HG03432 (cell line): ENCODE data around the gene ADGRB2.

Source experiments
- ATAC-seq: cut with Tn5 transposase; IDR thresholded peaks from one replicate; pipeline ENCODE4 v1.9.1; 2021; ENCODE audit warnings: mild to moderate bottlenecking, moderate library complexity; ENCODE audit not compliant: unreplicated experiment

ADGRB2 gene

DNA sequence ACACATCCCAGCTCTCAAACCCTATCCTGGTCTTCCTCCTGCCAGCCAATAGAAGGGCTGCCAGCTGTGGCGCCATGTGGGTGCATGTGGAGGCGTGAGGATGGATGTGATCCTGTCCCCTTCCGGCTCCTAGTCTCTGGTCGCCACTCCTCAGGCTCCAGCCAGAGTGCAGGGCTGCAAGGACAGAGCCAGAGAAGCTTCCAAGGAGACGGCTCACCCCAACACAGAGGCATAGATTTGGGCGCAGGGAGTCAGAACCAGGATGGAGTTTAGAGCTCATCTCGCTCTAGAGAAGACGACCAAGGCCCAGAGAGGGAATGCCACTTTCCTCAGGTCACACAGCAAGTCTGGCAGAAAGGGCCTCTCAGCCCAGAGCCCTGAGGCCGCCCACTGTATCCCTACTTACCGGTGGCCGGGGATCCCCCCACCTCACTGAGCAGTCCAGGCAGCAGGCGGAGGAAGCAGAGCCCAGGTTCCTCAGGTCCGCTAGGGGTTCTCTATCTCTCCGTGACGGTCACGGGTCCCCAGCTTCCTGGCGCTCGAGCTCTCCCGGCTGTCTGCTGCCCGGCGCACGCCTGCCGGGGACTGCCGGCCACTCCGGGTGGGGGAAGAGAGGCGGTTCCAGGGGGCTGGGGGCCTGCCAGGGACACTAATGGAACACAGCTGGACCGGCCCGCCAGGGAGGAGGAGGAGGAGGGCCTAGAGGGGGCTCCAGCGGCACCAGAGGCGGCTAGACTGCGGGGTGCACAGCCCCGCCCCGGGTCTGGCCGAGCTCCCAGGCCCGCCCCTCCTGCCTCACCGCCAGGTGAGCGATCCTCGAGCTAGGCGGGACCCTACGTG lies 60.5 kb downstream of the ADGRB2 start, which contains the start of gene COL16A1:
Gene COL16A1, minus strand, starts transcription at position 587 of the 840 bp plus-strand sequence. CDS start 1,824 bp downstream, outside the sequence.
- no peak for ATAC-seq

DNA sequence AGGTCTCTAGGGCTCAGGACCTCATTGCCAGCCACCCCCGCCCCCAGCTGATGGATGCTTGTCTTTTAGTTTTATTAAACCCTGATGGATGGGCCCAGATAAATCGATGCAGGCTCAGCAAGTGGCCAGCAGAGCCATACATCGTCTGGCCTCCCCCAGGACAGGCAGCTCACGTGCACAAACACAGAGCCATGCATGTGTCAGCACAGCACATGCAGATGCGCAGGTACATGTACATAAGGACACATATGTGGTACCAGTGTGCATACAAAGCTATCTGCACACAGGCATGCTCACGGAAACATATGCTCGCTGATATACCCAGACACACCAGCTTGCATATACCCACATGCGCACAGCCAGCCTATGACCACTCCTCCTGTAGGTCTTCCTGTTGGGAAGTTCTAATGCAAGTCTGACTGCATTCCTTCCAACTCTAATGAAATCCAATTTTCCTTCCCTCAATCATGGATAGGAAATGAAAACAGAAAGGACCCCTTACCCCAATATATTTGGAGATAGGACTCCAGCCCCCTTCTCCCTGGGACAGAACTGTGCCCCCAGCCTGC lies 61.2 kb downstream of the ADGRB2 start:
- no peak for ATAC-seq

DNA sequence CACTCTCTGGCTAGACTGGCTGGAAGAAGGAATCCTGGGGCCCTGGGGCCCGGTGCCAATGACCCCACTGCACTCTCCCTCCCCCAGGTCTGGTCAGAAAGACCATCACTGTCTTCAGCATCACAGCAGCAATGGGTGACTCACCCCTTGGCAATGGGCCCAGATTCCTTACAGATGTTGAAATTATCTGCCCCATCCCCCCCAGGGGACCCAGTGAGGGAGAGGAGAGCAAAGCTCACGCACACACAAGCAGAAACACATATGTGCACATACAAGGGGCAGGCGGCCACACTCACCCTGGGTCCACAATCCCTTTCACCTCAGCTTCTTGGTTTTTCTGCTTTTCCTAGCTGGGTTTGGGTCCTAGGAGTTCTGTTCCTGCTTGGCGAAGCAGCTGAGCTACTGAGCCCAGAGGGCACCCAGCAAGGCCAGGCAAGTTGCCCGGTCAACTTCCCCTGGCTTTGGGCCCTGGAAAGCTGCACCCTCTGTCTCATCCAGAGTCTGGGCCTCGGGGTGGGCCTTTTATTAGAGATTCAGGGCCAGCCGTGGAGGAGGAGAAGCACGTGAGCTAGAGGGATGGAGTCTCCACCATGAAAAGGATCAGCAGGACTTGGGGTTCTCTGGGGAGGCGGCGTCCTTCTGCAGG lies 62.9 kb downstream of the ADGRB2 start:
- no peak for ATAC-seq

DNA sequence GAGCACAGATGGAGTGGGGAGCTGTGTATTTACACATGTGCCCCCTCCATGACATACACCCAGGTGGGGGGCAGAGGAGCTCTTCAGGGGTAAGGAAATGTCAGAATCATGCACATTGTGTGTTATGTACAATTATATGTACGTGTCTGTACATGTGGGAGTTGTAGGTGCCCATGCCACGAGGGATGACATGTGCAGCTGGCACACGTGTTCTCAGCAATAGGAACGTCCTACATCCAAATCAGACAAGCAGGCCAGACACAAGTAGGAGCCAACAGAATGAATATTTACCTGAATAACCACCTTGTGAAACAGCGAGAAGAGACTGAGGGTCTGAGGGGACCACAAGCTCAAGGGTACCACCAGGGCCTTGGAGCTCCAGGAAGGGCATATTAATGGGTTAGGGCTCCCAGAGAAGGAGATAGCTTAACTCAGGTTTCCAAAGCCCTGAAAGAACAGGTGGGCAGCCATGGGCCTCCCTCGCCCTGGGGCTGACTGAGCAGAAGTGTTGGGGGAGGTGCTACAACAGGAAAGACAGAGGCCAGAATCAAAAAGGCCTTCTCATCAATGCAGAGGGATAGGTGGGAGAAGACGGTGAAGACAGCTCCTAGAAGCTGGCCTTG lies 63.6 kb downstream of the ADGRB2 start:
- ATAC-seq: no peak

DNA sequence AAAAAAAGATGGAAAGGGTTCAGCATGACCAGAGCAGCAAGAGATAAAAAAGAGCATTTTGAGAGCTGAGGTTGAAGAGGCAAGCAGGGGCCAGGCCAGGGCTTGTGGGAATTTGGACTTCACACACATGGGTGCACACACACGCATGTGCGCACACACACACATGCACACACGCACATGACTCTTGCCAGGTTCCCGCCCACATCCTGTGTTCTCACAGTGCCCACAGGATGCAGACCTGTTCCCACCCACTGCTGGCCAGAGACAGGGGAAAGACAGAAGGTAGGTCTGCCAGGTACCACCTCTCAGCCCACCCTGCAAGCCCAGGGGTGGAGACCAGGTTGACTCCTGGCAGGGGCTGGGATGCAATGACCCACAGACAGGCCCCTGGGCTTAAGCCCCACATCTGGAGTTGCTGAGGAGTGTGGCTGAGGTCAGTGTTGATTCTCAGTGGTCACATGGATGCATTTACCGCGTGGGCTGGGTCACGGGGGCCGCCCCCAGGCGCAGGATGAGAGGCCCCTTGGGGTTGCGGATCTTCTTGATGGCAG lies 64.7 kb downstream of the ADGRB2 start:
- ATAC-seq: no peak

DNA sequence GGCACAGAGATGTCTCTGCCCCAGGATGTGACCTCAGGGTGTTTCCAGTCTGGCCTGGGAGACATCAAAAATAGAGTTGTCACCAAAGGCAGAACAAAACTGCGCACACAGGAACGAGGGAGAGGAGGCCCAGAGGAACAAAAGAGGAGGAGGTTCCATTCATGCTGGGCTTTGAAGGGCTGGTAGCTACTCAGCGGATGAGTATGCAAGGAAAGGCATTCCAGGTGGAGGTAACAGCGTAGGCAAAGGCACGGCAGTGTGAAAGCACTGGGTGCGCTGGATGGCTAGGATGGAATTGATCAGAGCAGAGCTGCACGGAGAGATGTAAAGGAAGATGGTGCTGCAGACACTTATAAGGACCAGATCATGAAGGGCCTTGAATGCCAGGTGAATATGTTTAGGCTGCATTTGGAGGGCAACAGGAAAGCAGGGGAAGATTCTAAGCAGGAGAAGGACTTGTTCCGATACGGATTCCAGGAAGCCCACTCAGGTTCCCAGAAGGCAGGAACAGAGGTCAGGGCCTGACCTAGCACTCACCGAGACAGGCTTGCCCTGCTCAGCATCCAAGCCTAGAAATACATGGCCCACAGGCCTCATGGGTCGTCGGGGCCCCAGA lies 66.7 kb downstream of the ADGRB2 start:
- no peak for ATAC-seq

DNA sequence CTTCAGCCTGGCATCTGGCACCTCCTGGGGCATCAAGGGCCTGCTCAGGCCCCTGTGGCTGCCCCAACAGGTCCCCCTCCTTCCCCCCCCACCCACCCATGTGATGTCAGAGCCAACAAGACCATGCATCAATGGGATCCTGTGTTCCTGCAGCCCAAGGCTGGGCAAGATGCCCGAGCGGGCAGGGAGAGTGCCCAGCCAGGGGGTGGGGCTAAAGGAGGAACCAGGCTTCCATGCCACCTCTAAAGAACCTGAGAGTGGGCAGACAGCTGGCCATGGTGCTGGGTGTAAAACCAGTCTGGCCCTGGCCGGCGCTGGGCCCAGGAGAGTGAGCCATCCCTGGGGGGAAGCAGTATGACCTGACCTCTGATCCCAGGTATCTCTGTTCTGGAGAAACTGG lies 67.9 kb downstream of the ADGRB2 start:
- no peak for ATAC-seq

DNA sequence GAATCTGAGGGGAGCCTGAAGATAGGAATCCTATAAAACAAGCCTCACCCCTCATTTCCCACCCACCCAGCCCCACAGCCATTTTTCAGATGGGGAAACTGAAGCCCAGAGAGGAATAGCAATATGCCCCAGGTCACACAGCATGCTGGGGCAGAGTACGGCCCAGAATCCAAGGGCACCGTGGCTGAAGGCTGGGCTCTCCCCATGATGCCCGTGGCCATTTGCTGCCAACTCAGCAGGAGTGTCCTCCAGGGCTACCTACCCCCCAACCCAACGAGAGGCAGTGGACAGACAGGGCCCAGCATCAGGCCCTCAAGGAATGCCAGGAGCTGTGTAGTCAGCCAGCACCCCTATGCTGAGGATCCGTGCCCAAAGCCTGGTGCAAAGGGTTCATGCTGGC lies 68.8 kb downstream of the ADGRB2 start:
- no peak for ATAC-seq

DNA sequence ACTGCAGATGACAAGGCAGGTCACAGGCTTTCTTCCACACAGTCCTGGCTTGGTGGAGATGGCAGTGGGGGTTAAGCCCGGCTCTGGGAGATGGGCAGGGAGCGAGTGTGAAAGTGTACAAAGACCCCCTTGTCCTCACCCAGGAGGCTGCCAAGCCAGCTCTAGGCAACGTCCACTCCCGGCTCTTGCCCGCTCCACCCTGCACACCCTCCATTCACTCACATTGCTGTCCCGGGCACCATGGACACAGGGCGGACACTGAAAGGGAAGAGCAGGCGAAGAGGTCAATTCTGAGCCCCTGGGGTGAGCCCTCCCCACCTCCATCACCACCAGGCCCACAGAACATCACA lies 69.2 kb downstream of the ADGRB2 start:
- ATAC-seq: no peak

DNA sequence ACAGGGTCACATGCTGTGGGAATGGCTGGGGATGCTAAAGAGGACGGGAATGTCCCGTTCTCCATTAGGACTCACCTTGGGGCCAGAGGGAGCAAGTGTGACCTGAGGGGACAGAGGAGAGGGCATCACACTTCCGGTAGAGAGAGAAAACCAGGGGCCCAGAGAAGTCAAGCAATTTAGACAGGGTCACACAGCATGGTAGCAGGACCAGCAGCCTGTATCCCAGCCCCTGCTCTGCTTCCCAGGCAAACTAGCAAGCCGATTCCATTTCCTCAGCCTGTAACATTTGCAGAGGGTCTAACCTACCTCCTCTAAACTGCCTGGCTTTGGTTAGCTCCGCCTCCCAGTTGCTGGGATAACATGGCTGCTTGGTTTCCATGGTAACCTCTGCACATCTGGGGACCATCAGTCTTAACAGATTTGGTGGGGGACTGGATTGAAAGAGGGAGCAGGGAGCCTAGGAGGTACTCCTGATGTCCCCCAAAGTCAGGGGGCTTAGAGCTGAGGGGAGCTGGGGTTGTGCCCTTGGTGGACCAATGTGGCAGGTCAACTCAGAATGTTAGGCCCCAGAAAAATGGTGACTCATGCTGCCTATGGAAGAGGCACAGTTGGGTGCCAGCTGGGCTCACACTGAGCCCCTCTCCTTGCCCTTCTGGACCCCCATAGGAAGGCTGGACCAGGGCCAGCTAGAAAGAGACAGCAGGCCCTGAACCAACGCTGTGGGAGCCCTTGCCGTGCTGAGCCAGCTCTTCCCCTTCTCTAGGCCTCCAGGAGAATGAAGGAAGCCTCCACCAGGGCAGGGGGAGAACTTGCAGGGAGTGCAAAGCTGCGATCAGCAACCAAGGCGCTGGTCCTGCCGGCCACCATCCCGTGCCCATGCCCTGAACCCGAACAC lies 69.8 kb downstream of the ADGRB2 start:
- no peak for ATAC-seq

DNA sequence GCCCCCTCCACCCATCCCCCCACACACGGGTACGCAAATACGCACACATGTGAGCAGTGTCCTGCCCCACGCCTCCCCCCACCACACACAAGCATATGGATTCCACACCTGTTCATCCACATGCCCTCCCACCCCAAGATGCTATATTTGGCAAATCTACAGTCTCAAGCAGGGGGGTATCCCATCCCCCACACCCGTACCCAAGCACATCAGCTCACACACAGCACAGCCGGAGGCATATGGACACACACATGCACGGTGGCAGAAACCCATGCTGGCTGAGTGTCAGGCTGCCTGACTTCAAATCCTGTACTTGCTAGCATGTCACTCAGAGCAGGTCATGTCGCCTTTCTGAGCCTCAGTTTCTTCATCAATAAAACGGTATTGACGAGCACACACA lies 70.9 kb downstream of the ADGRB2 start:
- no peak for ATAC-seq

DNA sequence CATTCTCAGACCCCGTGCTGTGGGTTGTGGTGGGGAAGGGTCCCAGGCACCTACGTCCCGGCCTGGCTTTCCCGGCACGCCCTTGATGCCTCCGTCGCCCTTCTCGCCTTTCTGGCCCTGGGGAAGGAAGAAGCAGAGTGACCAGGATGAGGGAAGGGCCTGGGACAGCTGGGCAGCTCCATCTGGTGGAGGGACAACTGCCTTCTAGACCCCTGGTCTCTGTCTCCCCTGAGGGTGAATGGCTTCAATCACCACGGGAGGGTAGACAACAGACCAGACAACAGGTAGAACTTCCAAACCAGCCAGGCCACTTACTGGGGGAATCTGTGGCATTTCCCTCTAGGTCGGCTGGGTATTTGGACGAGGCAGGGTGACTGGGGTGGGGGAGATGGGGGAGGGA lies 72.2 kb downstream of the ADGRB2 start:
- ATAC-seq: no peak

DNA sequence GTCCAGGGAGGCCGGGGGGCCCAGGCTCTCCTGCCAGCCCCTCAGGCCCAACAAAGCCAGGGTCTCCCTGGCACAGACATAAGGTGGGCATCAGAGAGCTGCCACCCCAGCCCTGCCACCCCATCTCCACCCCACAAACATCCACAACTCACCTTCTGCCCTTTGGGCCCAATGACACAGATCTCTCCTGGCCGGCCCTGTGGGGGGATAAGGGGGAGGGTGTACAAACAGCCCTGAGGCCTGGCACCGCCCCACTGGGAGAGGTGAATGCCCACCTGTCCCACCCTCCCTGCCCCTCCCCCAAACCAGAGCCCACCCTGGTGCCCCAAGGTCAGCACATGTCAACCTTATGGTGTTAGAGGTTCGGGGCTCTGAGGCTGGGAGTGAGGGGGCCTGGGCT lies 72.7 kb downstream of the ADGRB2 start:
- no peak for ATAC-seq

DNA sequence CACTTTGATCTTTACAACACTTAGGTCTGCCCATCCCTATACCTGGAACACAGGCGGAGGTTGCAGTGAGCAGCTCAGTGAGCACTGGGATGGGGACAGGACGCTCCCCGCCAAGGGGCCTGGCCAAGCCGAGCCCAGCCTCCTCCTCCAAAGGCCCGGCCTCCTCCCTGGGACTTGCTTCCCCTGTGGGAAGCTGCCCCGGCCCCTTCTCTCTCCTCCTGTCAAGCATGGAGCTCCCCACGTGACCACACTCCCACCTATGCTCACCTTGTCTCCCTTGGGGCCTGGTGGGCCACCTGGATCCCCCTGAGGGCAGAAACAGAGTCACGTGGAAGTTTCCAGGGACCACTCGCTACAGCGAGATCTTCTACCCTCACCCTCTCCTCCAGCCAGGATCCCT lies 73.2 kb downstream of the ADGRB2 start:
- no peak for ATAC-seq

DNA sequence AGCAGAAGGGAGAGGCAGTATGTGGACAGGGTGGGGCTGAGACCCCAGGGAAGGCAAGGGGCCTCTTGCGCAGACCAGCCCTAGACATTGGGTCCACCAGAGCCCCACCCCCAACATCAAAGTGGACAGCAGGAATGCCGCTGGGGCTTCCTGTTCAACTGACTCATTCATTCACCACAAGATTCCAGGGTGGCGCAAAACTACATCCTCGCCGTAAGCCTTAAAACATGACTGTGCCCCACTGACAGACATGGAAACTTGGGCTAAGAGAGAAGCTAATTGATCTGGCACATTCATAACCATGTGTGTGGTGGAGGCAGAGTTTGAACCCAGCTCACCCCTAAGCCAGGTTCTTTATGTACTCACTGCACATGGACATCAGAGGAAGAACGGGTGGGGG lies 74.3 kb downstream of the ADGRB2 start:
- ATAC-seq: no peak

DNA sequence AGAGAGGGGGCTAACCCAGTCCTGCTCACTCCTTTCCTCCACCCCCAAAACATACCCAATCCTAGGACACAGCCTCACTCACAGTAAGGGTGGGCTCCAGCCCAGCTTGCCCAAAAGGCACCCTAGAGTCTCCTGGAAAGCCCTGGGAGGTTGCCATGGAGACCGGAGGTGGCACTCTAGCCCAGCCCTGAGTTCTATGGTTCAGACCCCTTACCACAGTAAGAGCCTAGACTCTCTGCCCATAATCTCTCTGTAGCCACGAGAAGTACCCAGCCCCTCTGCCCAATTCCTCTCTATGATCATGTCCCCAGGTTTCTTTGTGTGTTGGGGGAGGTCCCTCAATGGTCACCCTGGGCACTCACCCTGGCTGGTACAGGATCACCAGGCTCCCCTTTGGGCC lies 74.8 kb downstream of the ADGRB2 start:
- no peak for ATAC-seq

DNA sequence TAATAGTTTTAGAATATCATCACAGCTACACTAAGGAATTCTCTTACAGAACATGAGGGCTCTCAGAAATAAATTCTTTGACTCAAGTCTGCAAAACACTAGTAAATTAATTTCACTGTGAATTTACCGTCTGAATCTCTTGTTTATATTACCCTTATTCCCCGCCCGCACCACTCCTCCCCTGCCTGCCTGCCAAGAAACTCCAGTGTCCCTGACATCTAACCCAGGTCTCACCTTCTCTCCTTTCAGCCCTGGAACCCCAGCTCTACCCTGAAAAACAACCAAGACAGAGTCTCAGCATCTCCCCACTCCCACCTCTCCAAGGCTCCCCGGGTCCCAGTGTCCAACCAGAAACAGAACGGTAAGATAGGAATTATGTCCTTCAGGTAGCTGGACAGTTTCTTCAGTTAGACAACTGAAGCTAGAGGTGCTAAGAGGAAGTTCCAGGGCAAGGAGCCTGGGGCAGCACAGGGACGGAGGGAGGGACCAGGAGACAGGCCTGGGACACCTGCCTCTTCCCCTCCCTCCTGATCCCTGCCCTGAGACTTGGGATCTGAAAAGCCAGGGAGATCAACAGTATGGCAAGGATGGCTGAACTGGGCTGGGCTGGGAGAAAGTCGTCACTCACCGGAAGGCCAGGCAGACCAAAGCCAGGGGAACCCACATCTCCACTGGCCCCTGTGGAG lies 75.8 kb downstream of the ADGRB2 start:
- ATAC-seq: no peak

DNA sequence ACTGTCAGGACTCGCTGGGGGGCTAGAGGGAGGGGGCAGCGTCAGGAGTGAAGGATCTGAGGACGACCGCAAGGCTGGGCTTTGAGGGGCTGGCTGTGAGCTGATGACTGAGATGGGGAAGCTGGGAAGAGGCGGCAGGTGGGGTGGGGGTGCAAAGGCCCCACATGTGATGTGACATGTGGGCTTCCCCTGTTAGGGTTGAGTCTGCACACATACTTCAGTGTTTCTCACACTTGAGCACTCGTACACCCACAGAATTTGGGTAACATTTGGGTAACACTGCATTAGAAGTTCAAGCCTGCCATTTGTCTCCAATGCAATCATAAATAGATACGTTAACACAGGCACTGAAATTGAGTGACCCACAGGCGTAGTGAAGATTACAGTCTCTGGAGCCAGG lies 76.5 kb downstream of the ADGRB2 start:
- no peak for ATAC-seq

DNA sequence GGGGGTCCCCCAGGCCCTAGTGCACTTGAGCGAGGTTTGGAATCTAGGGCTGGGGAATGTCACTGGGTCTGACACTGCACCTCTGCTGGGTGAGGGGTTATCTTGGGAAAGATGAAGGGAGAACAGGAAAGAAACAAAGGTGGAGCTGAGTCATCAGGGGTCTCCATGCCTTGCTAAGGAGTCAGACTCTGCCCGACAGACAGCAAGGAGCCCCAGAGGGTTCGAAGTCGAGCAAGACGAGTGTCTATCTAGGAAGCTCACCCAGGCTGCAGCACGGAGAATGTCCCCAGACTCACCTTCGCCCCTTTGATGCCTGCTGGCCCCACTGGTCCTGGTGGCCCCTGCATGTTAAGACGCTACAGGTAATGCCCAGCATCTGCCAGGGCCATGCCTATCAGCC lies 78.3 kb downstream of the ADGRB2 start:
- ATAC-seq: no peak
